ENCODE results near the gene FAXDC2.
A peak's percentile ranks its signal among the peaks of the same experiment; 100 is the strongest.

FAXDC2 gene

DNA sequence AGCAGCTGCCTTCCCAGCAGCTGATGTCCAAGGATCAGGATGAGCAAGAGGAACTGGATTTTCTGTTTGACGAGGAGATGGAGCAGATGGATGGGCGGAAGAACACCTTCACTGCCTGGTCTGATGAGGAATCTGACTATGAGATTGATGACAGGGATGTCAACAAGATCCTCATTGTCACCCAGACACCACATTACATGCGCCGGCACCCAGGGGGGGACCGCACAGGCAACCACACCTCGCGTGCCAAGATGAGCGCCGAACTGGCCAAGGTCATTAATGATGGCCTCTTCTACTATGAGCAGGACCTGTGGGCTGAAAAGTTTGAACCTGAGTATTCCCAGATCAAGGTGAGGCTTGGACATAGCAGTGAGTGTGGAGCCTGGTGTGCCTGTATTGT is 48.4 kb downstream of the FAXDC2 start:
- no peak for TF ChIP-seq CTCF (conservative IDR thresholded peaks at IDR 0.05; ENCODE audit: control insufficient read depth, insufficient read depth, low read depth, low read length)
- no peak overlapping the region for H3K4me3 ChIP-seq (ENCODE audit: control insufficient read depth, low read depth, low read length)

DNA sequence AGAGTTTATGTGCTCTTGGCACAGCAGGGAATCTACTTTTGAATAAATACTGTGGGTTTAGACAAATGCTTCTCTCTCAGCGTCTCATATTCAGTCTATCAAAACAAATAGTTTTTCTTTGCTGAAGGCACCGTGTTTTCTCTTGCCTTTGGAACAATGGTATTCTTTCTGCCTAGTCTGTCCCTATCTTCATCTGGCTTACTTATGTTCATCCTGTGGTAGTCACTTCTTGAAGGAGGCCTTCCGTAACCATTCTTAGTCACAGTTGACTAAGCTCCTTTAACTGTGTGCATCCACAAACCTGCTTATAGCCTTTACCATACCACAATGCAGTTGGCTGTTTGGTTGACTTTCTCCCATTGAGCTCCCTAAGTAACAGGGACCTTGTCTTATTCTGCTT is 49.3 kb downstream of the FAXDC2 start:
- no peak for TF ChIP-seq CTCF (conservative IDR thresholded peaks at IDR 0.05; ENCODE audit: control insufficient read depth, insufficient read depth, low read depth, low read length)
- peak; percentile 53 for DNase-seq (ENCODE audit: low read depth)
- H3K4me3 ChIP-seq (ENCODE audit: control insufficient read depth, low read depth, low read length), result no peak overlapping the region

More for the DNA sequence above, 48.4 kb downstream of the FAXDC2 start:
- no peak for DNase-seq (ENCODE audit: low read depth)

- no peak overlapping the region for H3K4me3 ChIP-seq (ENCODE audit: control insufficient read depth, low read depth, low read length)
- DNase-seq (ENCODE audit: low read depth), result no peak
- TF ChIP-seq CTCF (conservative IDR thresholded peaks at IDR 0.05; ENCODE audit: control insufficient read depth, insufficient read depth, low read depth, low read length), result no peak
Observed at GRCh38 chr5:154800582-154800981, 49.8 kb downstream of the FAXDC2 start.

GRCh38 chr5:154797762-154798161 is 52.6 kb downstream of the FAXDC2 start:
- H3K4me3 ChIP-seq (ENCODE audit: control insufficient read depth, low read depth, low read length), result no peak overlapping the region
- TF ChIP-seq CTCF (conservative IDR thresholded peaks at IDR 0.05; ENCODE audit: control insufficient read depth, insufficient read depth, low read depth, low read length), result no peak
- DNase-seq (ENCODE audit: low read depth), result no peak

- no peak for TF ChIP-seq CTCF (conservative IDR thresholded peaks at IDR 0.05; ENCODE audit: control insufficient read depth, insufficient read depth, low read depth, low read length)
- DNase-seq (ENCODE audit: low read depth), result peak; percentile 67
- H3K4me3 ChIP-seq (ENCODE audit: control insufficient read depth, low read depth, low read length), result no peak overlapping the region
Observed at GRCh38 chr5:154795235-154795596, 55.2 kb downstream of the FAXDC2 start.

GRCh38 chr5:154794525-154795234 is 55.7 kb downstream of the FAXDC2 start:
- no peak overlapping the region for H3K4me3 ChIP-seq (ENCODE audit: control insufficient read depth, low read depth, low read length)
- no peak for DNase-seq (ENCODE audit: low read depth)
- TF ChIP-seq CTCF (conservative IDR thresholded peaks at IDR 0.05; ENCODE audit: control insufficient read depth, insufficient read depth, low read depth, low read length), result no peak

Data from fibroblast of mammary gland (primary cell).